CD1c-positive myeloid dendritic cell (primary cell): ENCODE results near the gene GOLGA8G.
"Not testable (repeated sequence)": the region's sequence is repeated elsewhere in the genome, so short reads cannot be mapped to it uniquely, and the experiment has no call there.

Experiments used
- DNase-seq: peaks from one replicate; pipeline ENCODE4 v3.0.0-alpha.2; 2016; ENCODE audit errors: extremely low spot score

GOLGA8G gene, protein sequence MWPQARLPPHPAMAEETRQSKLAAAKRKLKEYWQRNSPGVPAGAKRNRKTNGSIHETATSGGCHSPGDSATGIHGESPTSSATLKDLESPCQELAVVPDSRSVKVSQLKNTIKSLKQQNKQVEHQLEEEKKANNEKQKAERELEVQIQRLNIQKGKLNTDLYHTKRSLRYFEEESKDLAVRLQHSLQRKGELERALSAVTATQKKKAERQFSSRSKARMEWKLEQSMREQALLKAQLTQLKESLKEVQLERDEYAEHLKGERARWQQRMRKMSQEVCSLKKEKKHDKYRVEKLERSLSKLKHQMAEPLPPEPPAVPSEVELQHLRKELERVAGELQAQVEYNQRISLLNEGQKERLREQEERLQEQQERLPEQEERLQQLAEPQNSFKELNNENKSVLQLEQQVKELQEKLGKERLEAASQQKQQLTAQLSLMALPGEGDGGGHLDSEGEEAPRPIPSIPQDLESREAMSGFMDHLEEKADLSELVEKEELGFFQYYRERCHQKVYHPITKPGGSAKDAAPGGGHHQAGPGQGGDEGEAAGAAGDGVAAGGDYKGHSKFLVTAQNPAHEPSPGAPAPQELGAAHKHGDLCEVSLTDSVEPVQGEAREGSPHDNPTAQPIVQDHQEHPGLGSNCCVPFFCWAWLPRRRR

DNA sequence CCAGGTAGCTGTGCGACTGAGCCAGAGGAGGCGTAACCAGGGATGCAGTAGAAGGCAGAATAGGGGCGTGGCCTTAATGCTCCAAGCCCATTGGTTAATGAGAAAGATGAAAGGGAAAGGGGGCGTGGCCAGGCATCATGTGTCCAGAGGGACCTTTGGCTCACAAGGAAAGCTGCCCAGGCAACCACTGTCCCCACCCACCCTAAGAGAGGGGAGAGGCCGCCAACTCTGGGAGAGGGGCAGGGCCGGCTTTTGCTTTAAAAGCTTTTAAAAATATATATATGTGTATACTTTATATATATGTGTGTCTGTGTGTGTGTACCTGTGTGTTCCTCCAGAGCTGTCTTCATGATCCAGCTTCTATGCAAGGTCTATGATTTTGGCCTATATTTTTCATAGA lies at the start of gene GOLGA8G:
Gene GOLGA8G (minus strand): TSS at position 18 of the 400 bp plus-strand sequence. CDS start 62 bp downstream, outside the sequence.
- DNase-seq = not testable (repeated sequence)

- DNase-seq = not testable (repeated sequence)
Measured at GRCh38 chr15:28573351-28573750, 40.6 kb upstream of the GOLGA8G start.

- DNase-seq = not testable (repeated sequence)
Measured at GRCh38 chr15:28553268-28553667, 20.5 kb upstream of the GOLGA8G start, which contains the start of gene GOLGA6L25. Gene GOLGA6L25 (plus strand): TSS chr15:28553568. CDS start chr15:28553629, 61 bp downstream.

- DNase-seq = not testable (repeated sequence)
Measured at GRCh38 chr15:28515208-28515607, 17.6 kb downstream of the GOLGA8G start.

DNA sequence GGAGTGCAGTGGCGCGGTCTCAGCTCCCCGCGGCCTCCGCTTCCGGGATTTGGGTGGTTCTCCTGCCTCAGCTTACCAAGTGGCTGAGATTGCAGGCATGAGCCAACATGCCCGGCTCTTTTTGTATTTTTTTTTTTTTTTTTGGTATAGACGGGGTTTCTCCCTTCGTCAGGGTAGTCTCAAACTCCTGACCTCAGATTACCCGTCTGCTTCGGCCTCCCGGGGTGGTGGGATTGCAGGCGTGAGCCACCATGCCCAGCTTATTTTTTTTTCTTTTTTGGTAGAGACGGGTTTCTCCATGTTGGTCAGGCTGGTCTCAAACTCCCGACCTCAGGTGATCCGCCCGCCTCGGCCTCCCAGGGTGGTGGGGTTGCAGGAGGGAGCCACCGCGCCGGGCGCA lies 18.6 kb downstream of the GOLGA8G start:
- not testable (repeated sequence) for DNase-seq

GRCh38 chr15:28508217-28508889 lies 24.4 kb downstream of the GOLGA8G start:
- DNase-seq = not testable (repeated sequence)

DNA sequence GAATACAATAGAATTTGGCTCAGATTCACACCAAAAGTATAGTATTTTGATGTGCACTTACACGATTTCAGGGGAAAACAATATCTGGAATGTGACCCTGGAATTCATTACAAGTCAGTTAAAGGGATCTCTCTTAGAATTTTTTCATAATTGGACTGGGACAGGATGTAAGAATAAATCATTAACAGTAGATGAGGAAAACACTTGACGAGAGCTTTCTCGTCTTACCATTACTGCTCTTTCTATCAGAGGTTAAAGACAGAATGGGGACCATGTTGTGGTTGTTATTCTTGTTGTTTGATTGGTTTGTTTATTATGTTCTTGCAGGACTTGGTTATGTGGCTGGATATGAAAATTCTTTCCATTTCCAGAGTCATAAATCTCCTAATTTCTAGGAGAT lies 51.4 kb downstream of the GOLGA8G start:
- DNase-seq = not testable (repeated sequence)
